Calu3 (cell line): Measurements from ENCODE around the gene PNPLA1. TPM values are rescaled to one million over a fixed set of nuclear protein-coding genes. Genes with fewer than 3 reads are reported as not detected.

Experiments used
- BruUV-seq: library from RNA; stranded (reverse); fragments of 400-500 nt; replicated peaks from 2 replicates; lab custom pipeline; 2021; lab: Mats Ljungman, UMichigan
- CTCF ChIA-PET: fragments of 300-600 bp; sonication (Branson Sonifier 250); formaldehyde crosslinking; loops from one replicate; lab custom pipeline; 2022; ENCODE audit warnings: antibody characterized with exemption; lab: Charles Lee
- DNase-seq: peaks from one replicate; pipeline ENCODE4 v3.0.0; 2022
- H3K27ac Mint-ChIP-seq: one replicate; pipeline ENCODE4 v1.8.0; 2022; ENCODE audit warnings: mixed read lengths; ENCODE audit not compliant: unreplicated experiment
- H3K27me3 Mint-ChIP-seq: one replicate; pipeline ENCODE4 v1.8.0; 2022; ENCODE audit warnings: mixed read lengths; ENCODE audit not compliant: unreplicated experiment
- H3K36me3 Mint-ChIP-seq: one replicate; pipeline ENCODE4 v1.8.0; 2022; ENCODE audit warnings: mild to moderate bottlenecking, moderate library complexity, mixed read lengths; ENCODE audit not compliant: insufficient read depth, unreplicated experiment
- H3K4me1 Mint-ChIP-seq: one replicate; pipeline ENCODE4 v1.8.0; 2022; ENCODE audit warnings: mild to moderate bottlenecking, low read depth, mixed read lengths; ENCODE audit not compliant: unreplicated experiment
- H3K4me3 Mint-ChIP-seq: one replicate; pipeline ENCODE4 v1.8.0; 2022; ENCODE audit warnings: mild to moderate bottlenecking, low read depth, moderate library complexity, mixed read lengths; ENCODE audit not compliant: unreplicated experiment
- H3K9me3 Mint-ChIP-seq: one replicate; pipeline ENCODE4 v1.8.0; 2022; ENCODE audit warnings: low read depth, mixed read lengths; ENCODE audit not compliant: unreplicated experiment
- CTCF ChIP-seq: fragments of 200-600 bp; IDR thresholded peaks from one replicate; pipeline ENCODE4 v1.8.0; 2022; ENCODE audit warnings: antibody characterized with exemption; ENCODE audit not compliant: unreplicated experiment
- intact Hi-C: fragments of 100-400 bp; cut with micrococcal nuclease; formaldehyde crosslinking; loops from one replicate; pipeline ENCODE4 v1.10.0; 2022; ENCODE audit not compliant: unreplicated experiment
- total RNA-seq: library from RNA; stranded (reverse); gene quantifications from 2 replicates; pipeline ENCODE4 v1.2.3, GENCODE V29; 2022

PNPLA1 gene
- total RNA-seq, 1 experiment from 2014 or later, result 0.19 TPM

- no peak for TF ChIP-seq CTCF
- no peak for DNase-seq
- peaks cover 5% of the 10 kb centered on the region for H3K36me3 Mint-ChIP-seq
- CTCF ChIA-PET, result interaction anchor here (2.4 kb wide), 1 partner anchor 19 kb away, joined by 9 read pairs; no protein-coding TSS in a partner anchor
- peaks cover 12% of the 10 kb centered on the region for H3K27me3 Mint-ChIP-seq
- no peak overlapping the region for H3K27ac Mint-ChIP-seq
- H3K4me3 Mint-ChIP-seq, result no peak overlapping the region
- H3K4me1 Mint-ChIP-seq, result peaks cover 37% of the 10 kb centered on the region
- intact Hi-C loops, result no loop called here
- no peaks in the 10 kb centered on the region for H3K9me3 Mint-ChIP-seq
- no TSS peak for BruUV-seq
These were observed 69.3 kb downstream of the PNPLA1 start for GRCh38 chr6:36339146-36339545.

- intact Hi-C loops, result loop anchor here (2.0 kb wide), 1 partner anchor 47 kb away; the partner anchor contains the start of gene ETV7
- no TSS peak for BruUV-seq
- no peak for TF ChIP-seq CTCF
- peaks cover 5% of the 10 kb centered on the region for H3K36me3 Mint-ChIP-seq
- no peak overlapping the region for H3K27ac Mint-ChIP-seq
- peaks cover under 1% of the 10 kb centered on the region for H3K27me3 Mint-ChIP-seq
- H3K4me3 Mint-ChIP-seq, result peak overlapping the region; percentile 58
- peaks cover 27% of the 10 kb centered on the region for H3K4me1 Mint-ChIP-seq
- no peaks in the 10 kb centered on the region for H3K9me3 Mint-ChIP-seq
- CTCF ChIA-PET, result interaction anchor here (0.9 to 2.4 kb wide), 13 partner anchors 10 to 46 kb away, joined by 3 to 20 read pairs (median 8); no protein-coding TSS in a partner anchor
- DNase-seq, result no peak
These were observed 70.4 kb downstream of the PNPLA1 start for GRCh38 chr6:36340306-36340617.

- no peak overlapping the region for H3K27ac Mint-ChIP-seq
These were observed 71.0 kb downstream of the PNPLA1 start for GRCh38 chr6:36340618-36341454.

GRCh38 chr6:36343109-36343680 is 73.3 kb downstream of the PNPLA1 start:
- Mint-ChIP-seq H3K4me1 (peaks cover 15% of the 10 kb centered on the region), H3K36me3 (peaks cover 5% of the 10 kb centered on the region), H3K27ac (no peak overlapping the region), H3K27me3 (no peaks in the 10 kb centered on the region), H3K4me3 (no peak overlapping the region), H3K9me3 (no peaks in the 10 kb centered on the region)
- CTCF ChIA-PET, result no interaction called here
- no peak for DNase-seq
- TF ChIP-seq CTCF, result no peak
- intact Hi-C loops, result no loop called here
- BruUV-seq, result no TSS peak

More at GRCh38 chr6:36340618-36341454, 71.0 kb downstream of the PNPLA1 start:
- TF ChIP-seq CTCF, result peak; percentile 98
- intact Hi-C loops, result loop anchor here (2.0 kb wide), 1 partner anchor 46 kb away; the partner anchor contains the start of gene ETV7
- DNase-seq, result peak; percentile 84
- no peaks in the 10 kb centered on the region for H3K9me3 Mint-ChIP-seq
- peaks cover 21% of the 10 kb centered on the region for H3K4me1 Mint-ChIP-seq
- BruUV-seq, result no TSS peak
- peak overlapping the region; percentile 58 for H3K4me3 Mint-ChIP-seq
- CTCF ChIA-PET, result interaction anchor here (0.6 to 2.4 kb wide), 19 partner anchors 10 to 418 kb away, joined by 3 to 20 read pairs (median 5); no protein-coding TSS in a partner anchor
- no peaks in the 10 kb centered on the region for H3K27me3 Mint-ChIP-seq
- peaks cover 5% of the 10 kb centered on the region for H3K36me3 Mint-ChIP-seq
